HepG2 (cell line): ENCODE data around the gene KCNQ2. TPM values are rescaled to one million over a fixed set of nuclear protein-coding genes. Genes with fewer than 3 reads are reported as not detected.

ENCODE experiments used
- ATF7-NPFF ChIP-seq: sonication (generic); formaldehyde crosslinking; IDR thresholded peaks from 2 replicates; pipeline ENCODE4 v1.8.1; 2023; ENCODE audit warnings: mild to moderate bottlenecking, low read depth, missing genetic modification reagents, moderate library complexity
- EEA1 ChIP-seq: sonication (generic); formaldehyde crosslinking; IDR thresholded peaks from 2 replicates; pipeline ENCODE4 v1.5.1; 2020; ENCODE audit warnings: mild to moderate bottlenecking, missing genetic modification reagents, borderline replicate concordance
- ELF1 ChIP-seq: sonication (generic); formaldehyde crosslinking; IDR thresholded peaks from 2 replicates; pipeline ENCODE4 v1.4.0; 2020; ENCODE audit warnings: missing genetic modification reagents
- GLI4 ChIP-seq: sonication (generic); formaldehyde crosslinking; IDR thresholded peaks from 2 replicates; pipeline ENCODE4 v1.5.1; 2020; ENCODE audit warnings: missing genetic modification reagents, mild to moderate bottlenecking, moderate library complexity, borderline replicate concordance
- HNF1B ChIP-seq: sonication (generic); formaldehyde crosslinking; IDR thresholded peaks from 2 replicates; pipeline ENCODE4 v1.5.1; 2020; ENCODE audit warnings: mild to moderate bottlenecking, moderate library complexity, missing genetic modification reagents
- MATR3 ChIP-seq: sonication (generic); formaldehyde crosslinking; IDR thresholded peaks from 2 replicates; pipeline ENCODE4 v1.4.0; 2020; ENCODE audit warnings: missing genetic modification reagents
- NAIF1 ChIP-seq: sonication (generic); formaldehyde crosslinking; IDR thresholded peaks from 2 replicates; pipeline ENCODE4 v1.5.0; 2020; ENCODE audit warnings: mild to moderate bottlenecking, missing genetic modification reagents, borderline replicate concordance
- NCOA2 ChIP-seq: sonication (generic); formaldehyde crosslinking; IDR thresholded peaks from 2 replicates; pipeline ENCODE4 v1.8.0; 2022; ENCODE audit warnings: inconsistent platforms
- NFIB ChIP-seq: sonication (generic); formaldehyde crosslinking; IDR thresholded peaks from 2 replicates; pipeline ENCODE4 v1.9.0; 2021; ENCODE audit warnings: missing genetic modification reagents, mild to moderate bottlenecking, borderline replicate concordance
- PAWR ChIP-seq: sonication (generic); formaldehyde crosslinking; IDR thresholded peaks from 2 replicates; pipeline ENCODE4 v1.4.0; 2020; ENCODE audit warnings: missing genetic modification reagents, mild to moderate bottlenecking, borderline replicate concordance
- POLR2G ChIP-seq: fragments of 200-400 bp; formaldehyde crosslinking; IDR thresholded peaks from 2 replicates; pipeline ENCODE4 v1.6.1; 2018; ENCODE audit warnings: mild to moderate bottlenecking, low read depth, low read length, moderate library complexity
- RXRA ChIP-seq: sonication (generic); formaldehyde crosslinking; IDR thresholded peaks from 2 replicates; pipeline ENCODE4 v1.5.1; 2020; ENCODE audit warnings: missing genetic modification reagents
- SIX1 ChIP-seq: sonication (generic); formaldehyde crosslinking; IDR thresholded peaks from 2 replicates; pipeline ENCODE4 v1.4.0; 2020; ENCODE audit warnings: missing genetic modification reagents, borderline replicate concordance
- SMAD3 ChIP-seq: sonication (generic); formaldehyde crosslinking; IDR thresholded peaks from 2 replicates; pipeline ENCODE4 v1.4.0; 2020; ENCODE audit warnings: missing genetic modification reagents
- SRSF1 ChIP-seq: fragments of 200-400 bp; formaldehyde crosslinking; optimal IDR thresholded peaks from 2 replicates; pipeline ENCODE3; 2017; ENCODE audit warnings: mild to moderate bottlenecking, low read depth, low read length, moderate library complexity
- UBTF ChIP-seq: sonication (generic); formaldehyde crosslinking; IDR thresholded peaks from 2 replicates; pipeline ENCODE4 v1.4.0; 2020; ENCODE audit warnings: mild to moderate bottlenecking, missing genetic modification reagents
- ZFAT ChIP-seq: sonication (generic); formaldehyde crosslinking; conservative IDR thresholded peaks from 2 replicates; pipeline ENCODE4 v1.8.1; 2023; ENCODE audit warnings: missing genetic modification reagents, inconsistent platforms
- ZFX ChIP-seq: sonication (generic); formaldehyde crosslinking; IDR thresholded peaks from 2 replicates; pipeline ENCODE4 v1.4.0; 2020; ENCODE audit warnings: mild to moderate bottlenecking, low read depth, missing genetic modification reagents, moderate library complexity
- ZFY ChIP-seq: sonication (generic); formaldehyde crosslinking; IDR thresholded peaks from 2 replicates; pipeline ENCODE4 v1.4.0; 2020; ENCODE audit warnings: missing genetic modification reagents
- ZNF770 ChIP-seq: sonication (generic); formaldehyde crosslinking; IDR thresholded peaks from 2 replicates; pipeline ENCODE4 v1.5.0; 2020; ENCODE audit warnings: mild to moderate bottlenecking, missing genetic modification reagents
- ZNF816 ChIP-seq: sonication (generic); formaldehyde crosslinking; IDR thresholded peaks from 2 replicates; pipeline ENCODE4 v1.8.0; 2022; ENCODE audit warnings: missing genetic modification reagents, mild to moderate bottlenecking, borderline replicate concordance
- polyA plus RNA-seq, 8 experiments: library from polyadenylated mRNA; depleted of rRNA in 3 of 8; stranded (reverse) in 7 of 8; unstranded in 1 of 8; fragments of >200 nt; fragmentation: Illumina TruSeq in 4 of 8; extraction: Trizol in 4 of 8; gene quantifications; 2 replicates each; pipeline versions ENCODE4 v1.2.1 to v1.2.3, GENCODE V29; 2011 to 2016; ENCODE audit warnings: low read depth in 4 of 8, missing spikeins in 1 of 8, mixed read lengths in 1 of 8; ENCODE audit not compliant: insufficient read depth in 1 of 8
- total RNA-seq, 5 experiments: library from RNA; depleted of rRNA; stranded (reverse); fragments of >200 nt; fragmentation: Illumina TruSeq; extraction: Trizol; gene quantifications; 2 replicates each; pipeline ENCODE4 v1.2.3, GENCODE V29; 2016; ENCODE audit warnings: low read depth in 1 of 5
- TF ChIP-seq, protein P1 (sequence below): IDR thresholded peaks from 2 replicates; pipeline ENCODE4 v1.6.1; 2012; ENCODE audit warnings: low read depth, low read length, improper control_type of control experiment

The KCNQ2 gene
- total and polyA plus RNA-seq, 2 of the 13 experiments (the other 11 are each of a cell fraction or from before 2014, with no cell fraction given): not detected

- TF ChIP-seq PAWR (no peak), HNF1B (CRISPR knock-in tag) (0 out of 2 replicates have a peak, but pooled peaks have one; percentile 27), ZNF770 (CRISPR knock-in tag) (0 out of 2 replicates have a peak, but pooled peaks have one; percentile 14), MATR3 (no peak), GLI4 (CRISPR knock-in tag) (no peak), ZNF816 (CRISPR knock-in tag) (no peak), NAIF1 (CRISPR knock-in tag) (no peak), SIX1 (no peak), NFIB (no peak), EEA1 (CRISPR knock-in tag) (peak; percentile 62; the same call in 1 of the 2 replicates), UBTF (CRISPR knock-in tag) (peak; percentile 58), ZFAT (CRISPR knock-in tag) (no peak), SRSF1 (no peak), POLR2G (no peak), ATF7-NPFF (CRISPR knock-in tag) (peak; percentile 57; the same call in 1 of the 2 replicates), RXRA (CRISPR knock-in tag) (0 out of 2 replicates have a peak, but pooled peaks have one; percentile 45), SMAD3 (no peak), ZFY (peak; percentile 38; the same call in 1 of the 2 replicates), ZFX (CRISPR knock-in tag) (peak; percentile 38; the same call in 1 of the 2 replicates), ELF1 (CRISPR knock-in tag) (no peak), NCOA2 (CRISPR knock-in tag) (no peak)
- TF ChIP-seq, protein P1, sequence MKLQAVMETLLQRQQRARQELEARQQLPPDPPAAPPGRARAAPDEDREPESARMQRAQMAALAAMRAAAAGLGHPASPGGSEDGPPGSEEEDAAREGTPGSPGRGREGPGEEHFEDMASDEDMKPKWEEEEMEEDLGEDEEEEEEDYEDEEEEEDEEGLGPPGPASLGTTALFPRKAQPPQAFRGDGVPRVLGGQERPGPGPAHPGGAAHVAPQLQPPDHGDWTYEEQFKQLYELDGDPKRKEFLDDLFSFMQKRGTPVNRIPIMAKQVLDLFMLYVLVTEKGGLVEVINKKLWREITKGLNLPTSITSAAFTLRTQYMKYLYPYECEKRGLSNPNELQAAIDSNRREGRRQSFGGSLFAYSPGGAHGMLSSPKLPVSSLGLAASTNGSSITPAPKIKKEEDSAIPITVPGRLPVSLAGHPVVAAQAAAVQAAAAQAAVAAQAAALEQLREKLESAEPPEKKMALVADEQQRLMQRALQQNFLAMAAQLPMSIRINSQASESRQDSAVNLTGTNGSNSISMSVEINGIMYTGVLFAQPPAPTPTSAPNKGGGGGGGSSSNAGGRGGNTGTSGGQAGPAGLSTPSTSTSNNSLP: no peak
Measured at GRCh38 chr20:63363981-63364561, 108.4 kb downstream of the KCNQ2 start (continued).
